GM23248 (cell line): ENCODE data around the gene METTL25. TPM values are rescaled to one million over a fixed set of nuclear protein-coding genes. Genes with fewer than 3 reads are reported as not detected.

Source experiments
- DNase-seq: peaks from one replicate; pipeline ENCODE4 v3.0.0-alpha.2; 2015
- H2AFZ ChIP-seq: fragments of 200-600 bp; sonication (generic); 2 replicates; pipeline ENCODE4 v1.6.1; 2016; ENCODE audit warnings: antibody characterized with exemption
- H3F3A ChIP-seq: fragments of 200-600 bp; sonication (generic); 2 replicates; pipeline ENCODE4 v1.6.1; 2016; ENCODE audit warnings: mild to moderate bottlenecking, antibody characterized with exemption, mixed run types; ENCODE audit not compliant: insufficient read depth
- H3K27ac ChIP-seq: fragments of 200-600 bp; sonication (generic); 2 replicates; pipeline ENCODE4 v1.5.1; 2016; ENCODE audit warnings: mild to moderate bottlenecking
- H3K27me3 ChIP-seq: fragments of 200-600 bp; sonication (generic); replicated peaks from 2 replicates; pipeline ENCODE4 v1.6.1; 2016; ENCODE audit warnings: mild to moderate bottlenecking; ENCODE audit not compliant: insufficient read depth
- H3K36me3 ChIP-seq: fragments of 200-600 bp; sonication (generic); 2 replicates; pipeline ENCODE4 v1.6.1; 2016; ENCODE audit warnings: low read depth, mild to moderate bottlenecking
- H3K4me1 ChIP-seq: fragments of 200-600 bp; sonication (generic); 2 replicates; pipeline ENCODE4 v1.6.1; 2016; ENCODE audit warnings: mild to moderate bottlenecking; ENCODE audit not compliant: insufficient read depth
- H3K4me2 ChIP-seq: fragments of 200-600 bp; sonication (generic); one replicate; pipeline ENCODE4 v1.6.1; 2016; ENCODE audit warnings: mild to moderate bottlenecking; ENCODE audit not compliant: unreplicated experiment
- H3K4me3 ChIP-seq: fragments of 200-600 bp; sonication (generic); 2 replicates; pipeline ENCODE4 v1.5.1; 2016; ENCODE audit warnings: mild to moderate bottlenecking
- H3K79me2 ChIP-seq: fragments of 200-600 bp; sonication (generic); 2 replicates; pipeline ENCODE4 v1.6.1; 2016; ENCODE audit warnings: mild to moderate bottlenecking; ENCODE audit not compliant: insufficient read depth
- H3K9ac ChIP-seq: fragments of 200-600 bp; sonication (generic); 2 replicates; pipeline ENCODE4 v1.6.1; 2016; ENCODE audit warnings: mild to moderate bottlenecking
- H3K9me2 ChIP-seq: fragments of 200-600 bp; sonication (generic); 2 replicates; pipeline ENCODE4 v1.6.1; 2016; ENCODE audit warnings: mixed run types, mild to moderate bottlenecking, moderate library complexity; ENCODE audit not compliant: insufficient read depth
- H3K9me3 ChIP-seq: fragments of 200-600 bp; sonication (generic); one replicate; pipeline ENCODE4 v1.6.1; 2017; ENCODE audit warnings: low read depth
- H4K20me1 ChIP-seq: fragments of 200-600 bp; sonication (generic); 2 replicates; pipeline ENCODE4 v1.6.0; 2016; ENCODE audit not compliant: insufficient read depth
- EZH2 ChIP-seq: fragments of 200-600 bp; sonication (generic); IDR thresholded peaks from 2 replicates; pipeline ENCODE4 v1.6.1; 2018; ENCODE audit warnings: antibody characterized with exemption, mild to moderate bottlenecking; ENCODE audit not compliant: insufficient read depth, poor library complexity, severe bottlenecking
- EZH2phosphoT487 ChIP-seq: fragments of 200-600 bp; sonication (generic); IDR thresholded peaks from 2 replicates; pipeline ENCODE4 v1.6.1; 2018; ENCODE audit warnings: antibody characterized with exemption, moderate library complexity, mild to moderate bottlenecking, low read depth; ENCODE audit not compliant: insufficient read depth
- WGBS, 2 experiments: methylation state at CpG; one replicate each; pipeline ENCODE4 v1.1.6; 2015 to 2017; ENCODE audit warnings: low lambda C conversion rate in 2 of 2, low coverage in 1 of 2; ENCODE audit errors: missing lambda C conversion rate in 2 of 2; 5-methylcytosine and 5-hydroxymethylcytosine counted together
- in situ Hi-C: fragments of 300-500 bp; cut with MboI; formaldehyde crosslinking; loops from 2 replicates; pipeline ENCODE4 v1.15.0; 2020
- polyA plus RNA-seq: library from polyadenylated mRNA; unstranded; fragments of >200 nt; fragmentation: Nextera tagmentation; extraction: Ambion mirVana; gene quantifications from 2 replicates; pipeline ENCODE4 v1.2.1, GENCODE V29; 2016
- total RNA-seq: library from RNA; depleted of rRNA; stranded (reverse); fragments of >200 nt; shearing (Covaris generic); gene quantifications from 2 replicates; pipeline ENCODE4 v1.2.3, GENCODE V29; 2014

Gene METTL25
- total and polyA plus RNA-seq, 2 experiments from 2014 or later, result 5.6 to 6.9 TPM

- Histone ChIP-seq H3K9me3 (no peaks in the 10 kb centered on the region), H3K79me2 (no peaks in the 10 kb centered on the region), H3K9ac (no peak overlapping the region), H4K20me1 (no peaks in the 10 kb centered on the region), H3F3A (no peaks in the 10 kb centered on the region), H3K27ac (no peak overlapping the region), H3K4me3 (no peak overlapping the region), H3K27me3 (no peaks in the 10 kb centered on the region), H3K36me3 (no peaks in the 10 kb centered on the region), H2AFZ (no peak overlapping the region), H3K4me1 (no peaks in the 10 kb centered on the region; the same call in 1 of the 2 replicates), H3K9me2 (no peaks in the 10 kb centered on the region), H3K4me2 (no peak overlapping the region)
- 29% methylated on average over 3 of the region's 3 CpGs for WGBS, 2 experiments
- no peak for DNase-seq
- no peak for TF ChIP-seq EZH2
- TF ChIP-seq EZH2phosphoT487, result no peak
- in situ Hi-C loops, result no loop called here
Observed at GRCh38 chr12:82430541-82431145, 72.3 kb downstream of the METTL25 start.

GRCh38 chr12:82434392-82434911, 76.1 kb downstream of the METTL25 start:
- Histone ChIP-seq H4K20me1 (no peaks in the 10 kb centered on the region), H3K4me3 (no peak overlapping the region), H3K36me3 (no peaks in the 10 kb centered on the region), H3K27ac (no peak overlapping the region), H3K4me2 (no peak overlapping the region), H3K9me3 (no peaks in the 10 kb centered on the region), H3K9ac (no peak overlapping the region), H3K27me3 (no peaks in the 10 kb centered on the region), H3F3A (no peaks in the 10 kb centered on the region), H3K4me1 (no peaks in the 10 kb centered on the region), H3K79me2 (no peaks in the 10 kb centered on the region), H2AFZ (no peak overlapping the region), H3K9me2 (no peaks in the 10 kb centered on the region)
- DNase-seq, result no peak
- in situ Hi-C loops, result no loop called here
- TF ChIP-seq EZH2, result no peak
- WGBS, 2 experiments, result 96 to 100% methylated on average over 2 of the region's 2 CpGs

- Histone ChIP-seq H3K4me3 (no peak overlapping the region), H3F3A (no peaks in the 10 kb centered on the region), H2AFZ (no peak overlapping the region), H3K9me2 (no peaks in the 10 kb centered on the region), H3K27me3 (no peaks in the 10 kb centered on the region), H3K79me2 (no peaks in the 10 kb centered on the region), H3K9ac (no peak overlapping the region), H4K20me1 (no peaks in the 10 kb centered on the region), H3K4me1 (no peaks in the 10 kb centered on the region), H3K4me2 (no peak overlapping the region), H3K27ac (no peak overlapping the region), H3K9me3 (no peaks in the 10 kb centered on the region), H3K36me3 (no peaks in the 10 kb centered on the region)
- WGBS, 2 experiments, result 96 to 100% methylated on average over 1 of the region's 1 CpG
- DNase-seq, result no peak
- in situ Hi-C loops, result no loop called here
- TF ChIP-seq EZH2phosphoT487 (no peak), EZH2 (no peak)
Observed at GRCh38 chr12:82436354-82436753, 78.0 kb downstream of the METTL25 start.

GRCh38 chr12:82437744-82438143, 79.4 kb downstream of the METTL25 start:
- no peak for DNase-seq
- H3K27me3 ChIP-seq, result no peaks in the 10 kb centered on the region
- H3K36me3 ChIP-seq, result no peaks in the 10 kb centered on the region
- no peak overlapping the region for H3K4me3 ChIP-seq
- H3K4me1 ChIP-seq, result no peaks in the 10 kb centered on the region
- H3K9me2 ChIP-seq, result no peaks in the 10 kb centered on the region
- in situ Hi-C loops, result no loop called here
- H2AFZ ChIP-seq, result no peak overlapping the region
- no peaks in the 10 kb centered on the region for H3K9me3 ChIP-seq
- 90 to 98% methylated on average over 3 of the region's 3 CpGs for WGBS, 2 experiments
- no peaks in the 10 kb centered on the region for H3K79me2 ChIP-seq
- H3K4me2 ChIP-seq, result no peak overlapping the region
- H3F3A ChIP-seq, result no peaks in the 10 kb centered on the region
- TF ChIP-seq EZH2phosphoT487 (no peak), EZH2 (no peak)
- H4K20me1 ChIP-seq, result no peaks in the 10 kb centered on the region
- H3K9ac ChIP-seq, result no peak overlapping the region
- no peak overlapping the region for H3K27ac ChIP-seq

GRCh38 chr12:82438356-82438755, 80.0 kb downstream of the METTL25 start:
- no peak for TF ChIP-seq EZH2
- TF ChIP-seq EZH2phosphoT487, result no peak
- WGBS, 2 experiments, result 87 to 91% methylated on average over 4 of the region's 4 CpGs
- H3K9ac ChIP-seq, result no peak overlapping the region
- H3K4me3 ChIP-seq, result no peak overlapping the region
- H3K4me1 ChIP-seq, result no peaks in the 10 kb centered on the region
- in situ Hi-C loops, result no loop called here
- H3K27me3 ChIP-seq, result no peaks in the 10 kb centered on the region
- H3K4me2 ChIP-seq, result no peak overlapping the region
- no peaks in the 10 kb centered on the region for H3K79me2 ChIP-seq
- H4K20me1 ChIP-seq, result no peaks in the 10 kb centered on the region
- H3F3A ChIP-seq, result no peaks in the 10 kb centered on the region
- DNase-seq, result no peak
- no peaks in the 10 kb centered on the region for H3K9me2 ChIP-seq
- H2AFZ ChIP-seq, result no peak overlapping the region
- H3K9me3 ChIP-seq, result no peaks in the 10 kb centered on the region
- H3K27ac ChIP-seq, result no peak overlapping the region
- no peaks in the 10 kb centered on the region for H3K36me3 ChIP-seq
